SU-DHL-6 (cell line): ENCODE measurements around the gene SRPK2.

Experiments used
- H2AFZ ChIP-seq: fragments of 200-600 bp; sonication (generic); 2 replicates; pipeline ENCODE4 v1.6.1; 2014; ENCODE audit warnings: low read depth, mild to moderate bottlenecking, moderate library complexity, mixed read lengths, antibody characterized with exemption, low read length; ENCODE audit not compliant: severe bottlenecking
- H3F3A ChIP-seq: fragments of 200-600 bp; shearing (Covaris generic); 2 replicates; pipeline ENCODE4 v1.6.0; 2016; ENCODE audit warnings: antibody characterized with exemption, mild to moderate bottlenecking; ENCODE audit not compliant: insufficient read depth
- H3K27ac ChIP-seq: fragments of 200-600 bp; sonication (generic); 2 replicates; pipeline ENCODE4 v1.5.1; 2016; ENCODE audit warnings: low read depth, mild to moderate bottlenecking, low read length, moderate library complexity, mixed read lengths
- H3K27me3 ChIP-seq: fragments of 200-600 bp; sonication (generic), shearing (Covaris generic); 2 replicates; pipeline ENCODE4 v1.6.0; 2014; ENCODE audit warnings: mild to moderate bottlenecking, low read length
- H3K36me3 ChIP-seq: fragments of 200-600 bp; sonication (generic); 2 replicates; pipeline ENCODE4 v1.6.1; 2014; ENCODE audit warnings: mild to moderate bottlenecking, low read length, mixed read lengths
- H3K4me2 ChIP-seq: fragments of 300-600, 200-600 bp; shearing (Covaris generic), sonication (generic); 2 replicates; pipeline ENCODE4 v1.6.0; 2014; ENCODE audit warnings: low read length, low read depth, mild to moderate bottlenecking; ENCODE audit not compliant: poor library complexity, severe bottlenecking
- H3K4me3 ChIP-seq: fragments of 200-600 bp; sonication (generic); 2 replicates; pipeline ENCODE4 v1.5.1; 2014; ENCODE audit warnings: antibody characterized with exemption, low read length, mild to moderate bottlenecking, mixed read lengths; ENCODE audit not compliant: insufficient read depth, poor library complexity, severe bottlenecking
- H3K79me2 ChIP-seq: fragments of 200-600 bp; sonication (generic); 2 replicates; pipeline ENCODE4 v1.6.1; 2014; ENCODE audit warnings: mild to moderate bottlenecking, low read length, moderate library complexity; ENCODE audit not compliant: insufficient read depth
- H3K9ac ChIP-seq: fragments of 200-600 bp; sonication (generic); 2 replicates; pipeline ENCODE4 v1.7.0; 2014; ENCODE audit warnings: mild to moderate bottlenecking, low read length
- H3K9me2 ChIP-seq: fragments of 200-600 bp; sonication (generic); replicated peaks from 2 replicates; pipeline ENCODE4 v1.6.1; 2014; ENCODE audit warnings: low read length; ENCODE audit not compliant: insufficient read depth
- H3K9me3 ChIP-seq: fragments of 200-600 bp; sonication (generic); 2 replicates; pipeline ENCODE4 v1.6.1; 2014; ENCODE audit warnings: low read length, mixed read lengths; ENCODE audit not compliant: insufficient read depth
- H4K20me1 ChIP-seq: fragments of 200-600 bp; sonication (generic); 2 replicates; pipeline ENCODE4 v1.6.1; 2014; ENCODE audit warnings: low read depth, mild to moderate bottlenecking, antibody characterized with exemption, low read length, moderate library complexity, mixed read lengths
- CTCF ChIP-seq: fragments of 200-600 bp; sonication (generic); IDR thresholded peaks from one replicate; pipeline ENCODE4 v1.5.1; 2017; ENCODE audit warnings: antibody characterized with exemption, mild to moderate bottlenecking, low read length, moderate library complexity; ENCODE audit not compliant: insufficient read depth, poor library complexity, severe bottlenecking
- EZH2phosphoT487 ChIP-seq: fragments of 200-600 bp; sonication (generic), shearing (Covaris generic); conservative IDR thresholded peaks from 2 replicates; pipeline ENCODE4 v1.6.1; 2018; ENCODE audit warnings: mild to moderate bottlenecking, antibody characterized with exemption, low read length, moderate library complexity, mixed read lengths

SRPK2 gene

GRCh38 chr7:105125745-105126144 is 263.0 kb downstream of the SRPK2 start:
- Histone ChIP-seq H2AFZ (no peak overlapping the region), H3K9ac (no peak overlapping the region), H3F3A (peaks cover 6% of the 10 kb centered on the region; the same call in 1 of the 2 replicates), H3K4me2 (no peak overlapping the region), H4K20me1 (no peaks in the 10 kb centered on the region), H3K36me3 (0 out of 2 replicates have a peak, but pooled peaks cover 3% of the 10 kb centered on the region), H3K27ac (no peak overlapping the region), H3K9me3 (no peaks in the 10 kb centered on the region), H3K9me2 (no peaks in the 10 kb centered on the region), H3K27me3 (no peaks in the 10 kb centered on the region), H3K4me3 (no peak overlapping the region), H3K79me2 (no peaks in the 10 kb centered on the region)
- TF ChIP-seq CTCF, result no peak
- TF ChIP-seq EZH2phosphoT487, result no peak

GRCh38 chr7:105122619-105123018 is 266.1 kb downstream of the SRPK2 start:
- no peak overlapping the region for H2AFZ ChIP-seq
- TF ChIP-seq EZH2phosphoT487 (no peak), CTCF (no peak)
- H3K79me2 ChIP-seq, result no peaks in the 10 kb centered on the region
- H3K36me3 ChIP-seq, result 0 out of 2 replicates have a peak, but pooled peaks cover 3% of the 10 kb centered on the region
- no peak overlapping the region for H3K27ac ChIP-seq
- H3K9me2 ChIP-seq, result no peaks in the 10 kb centered on the region
- H3K9ac ChIP-seq, result no peak overlapping the region
- no peak overlapping the region for H3K4me2 ChIP-seq
- no peaks in the 10 kb centered on the region for H3K27me3 ChIP-seq
- H3K4me3 ChIP-seq, result no peak overlapping the region
- H3K9me3 ChIP-seq, result no peaks in the 10 kb centered on the region
- peaks cover 22% of the 10 kb centered on the region for H3F3A ChIP-seq
- no peaks in the 10 kb centered on the region for H4K20me1 ChIP-seq

GRCh38 chr7:105118612-105119600 is 269.8 kb downstream of the SRPK2 start:
- peaks cover 58% of the 10 kb centered on the region for H3F3A ChIP-seq
- peak overlapping the region; percentile 59 for H3K27ac ChIP-seq
- H3K4me3 ChIP-seq, result no peak overlapping the region
- H2AFZ ChIP-seq, result no peak overlapping the region
- peak overlapping the region; percentile 50 for H3K4me2 ChIP-seq
- no peaks in the 10 kb centered on the region for H3K9me3 ChIP-seq
- TF ChIP-seq EZH2phosphoT487 (no peak), CTCF (no peak)
- H3K9ac ChIP-seq, result peak overlapping the region; percentile 14; the same call in 1 of the 2 replicates
- 0 out of 2 replicates have a peak, but pooled peaks cover 2% of the 10 kb centered on the region for H4K20me1 ChIP-seq
- H3K36me3 ChIP-seq, result peaks cover 13% of the 10 kb centered on the region
- no peaks in the 10 kb centered on the region for H3K79me2 ChIP-seq
- no peaks in the 10 kb centered on the region for H3K27me3 ChIP-seq
- no peaks in the 10 kb centered on the region for H3K9me2 ChIP-seq
